HG03469 (cell line): ENCODE data around the gene OPTN.
"Not testable (repeated sequence)": the region's sequence is repeated elsewhere in the genome, so short reads cannot be mapped to it uniquely, and the experiment has no call there.

Experiments
- ATAC-seq: cut with Tn5 transposase; IDR thresholded peaks from one replicate; pipeline ENCODE4 v1.9.1; 2021; ENCODE audit warnings: mild to moderate bottlenecking, moderate library complexity, moderate number of reproducible peaks; ENCODE audit not compliant: unreplicated experiment

Gene OPTN

DNA sequence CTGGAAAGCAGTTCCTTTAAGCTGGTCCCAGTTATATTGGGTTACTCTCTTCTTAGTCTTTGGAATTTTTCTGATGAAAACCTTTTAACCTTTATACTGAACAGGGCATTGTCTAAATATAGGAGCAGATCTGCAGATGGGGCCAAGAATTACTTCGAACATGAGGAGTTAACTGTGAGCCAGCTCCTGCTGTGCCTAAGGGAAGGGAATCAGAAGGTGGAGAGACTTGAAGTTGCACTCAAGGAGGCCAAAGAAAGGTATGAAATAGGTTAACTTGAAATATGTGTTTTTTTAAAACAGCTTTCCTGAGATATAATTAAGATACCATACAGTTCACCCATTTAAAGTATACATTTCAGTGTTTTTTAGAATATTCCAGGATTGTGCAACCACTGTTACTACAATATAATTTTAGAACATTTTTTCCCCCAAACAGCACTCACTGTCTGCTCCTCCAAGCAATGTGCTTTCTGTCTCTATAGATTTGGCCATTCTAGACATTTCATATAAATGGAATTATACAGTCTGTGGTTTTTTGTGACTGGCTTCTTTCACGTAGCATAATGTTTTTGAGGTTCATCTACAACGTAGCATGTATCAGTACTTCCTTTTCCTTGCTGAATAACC, 18.9 kb downstream of the OPTN start:
- ATAC-seq = no peak

DNA sequence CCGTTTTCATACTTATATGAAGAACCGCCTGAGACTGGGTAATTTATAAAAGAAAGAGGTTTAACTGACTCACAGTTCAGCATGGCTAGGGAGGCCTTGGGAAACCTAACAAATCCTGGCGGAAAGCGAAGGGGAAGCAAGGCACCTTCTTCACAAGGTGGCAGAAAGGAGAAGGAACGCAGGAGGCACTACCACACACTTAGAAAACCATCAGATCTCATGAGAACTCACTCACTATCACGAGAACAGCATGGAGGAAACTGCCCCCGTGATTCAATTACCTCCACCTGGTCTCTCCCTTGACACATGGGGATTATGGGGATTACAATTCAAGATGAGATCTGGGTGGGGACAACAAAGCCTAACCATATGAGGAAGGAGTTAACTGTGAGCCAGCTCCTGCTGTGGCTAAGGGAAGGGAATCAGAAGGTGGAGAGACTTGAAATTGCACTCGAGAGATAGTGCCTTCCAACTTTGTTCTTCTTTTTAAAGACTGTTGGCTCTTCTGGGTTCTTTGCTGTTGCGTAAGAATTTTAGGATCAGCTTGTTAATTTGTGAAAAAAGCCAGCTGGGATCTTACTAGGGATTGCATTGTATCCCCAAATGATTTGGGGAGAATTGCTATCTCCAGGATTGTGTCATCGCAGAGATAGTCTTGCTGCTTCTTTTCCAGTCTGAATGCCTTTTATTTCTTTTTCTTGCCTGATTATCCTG, 21.0 kb downstream of the OPTN start:
- no peak for ATAC-seq

DNA sequence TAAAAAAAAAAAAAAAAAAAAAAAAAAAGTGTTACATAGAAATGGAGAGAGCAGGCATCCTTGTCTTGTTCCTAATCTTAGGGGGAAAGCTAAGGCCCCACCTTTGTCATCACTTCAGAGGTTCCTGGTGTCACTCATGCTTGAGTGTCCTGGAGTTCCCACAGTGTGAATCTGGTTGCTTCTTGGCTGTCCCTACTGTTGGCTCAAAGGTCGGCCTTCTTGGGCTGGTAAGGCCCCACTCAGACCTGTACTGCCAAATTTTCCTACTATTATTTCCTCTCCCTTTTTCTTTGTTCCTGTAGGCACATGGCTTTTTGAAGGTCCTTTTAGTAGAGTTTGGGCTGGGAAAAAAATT, 21.5 kb downstream of the OPTN start:
- ATAC-seq = no peak

DNA sequence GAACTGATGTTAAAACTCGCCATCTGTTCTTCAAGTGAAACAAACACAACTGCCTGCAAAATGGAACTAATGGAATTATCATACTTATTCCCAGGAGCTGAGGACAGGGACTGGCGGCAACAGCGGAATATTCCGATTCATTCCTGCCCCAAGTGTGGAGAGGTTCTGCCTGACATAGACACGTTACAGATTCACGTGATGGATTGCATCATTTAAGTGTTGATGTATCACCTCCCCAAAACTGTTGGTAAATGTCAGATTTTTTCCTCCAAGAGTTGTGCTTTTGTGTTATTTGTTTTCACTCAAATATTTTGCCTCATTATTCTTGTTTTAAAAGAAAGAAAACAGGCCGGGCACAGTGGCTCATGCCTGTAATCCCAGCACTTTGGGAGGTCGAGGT, 36.7 kb downstream of the OPTN start:
- ATAC-seq = no peak

DNA sequence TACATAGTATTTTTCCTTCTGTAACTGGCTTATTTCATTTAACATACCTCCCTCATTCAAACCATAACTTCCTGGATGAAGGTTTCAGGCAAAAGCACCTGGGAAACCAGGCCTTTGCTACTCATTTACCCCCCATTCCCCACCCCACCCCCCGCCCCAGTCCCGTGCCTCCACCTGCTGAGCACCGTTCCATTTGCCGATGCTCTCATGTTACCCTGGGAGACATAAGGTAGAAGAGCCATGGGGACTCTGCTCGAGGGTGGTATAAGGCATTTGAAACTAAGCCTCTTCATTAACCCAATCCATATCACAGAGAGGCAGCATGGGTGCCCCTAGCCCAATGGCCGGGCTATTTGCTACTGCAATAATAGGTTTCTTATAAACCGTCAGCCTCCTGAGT, 39.2 kb downstream of the OPTN start:
- ATAC-seq = no peak

DNA sequence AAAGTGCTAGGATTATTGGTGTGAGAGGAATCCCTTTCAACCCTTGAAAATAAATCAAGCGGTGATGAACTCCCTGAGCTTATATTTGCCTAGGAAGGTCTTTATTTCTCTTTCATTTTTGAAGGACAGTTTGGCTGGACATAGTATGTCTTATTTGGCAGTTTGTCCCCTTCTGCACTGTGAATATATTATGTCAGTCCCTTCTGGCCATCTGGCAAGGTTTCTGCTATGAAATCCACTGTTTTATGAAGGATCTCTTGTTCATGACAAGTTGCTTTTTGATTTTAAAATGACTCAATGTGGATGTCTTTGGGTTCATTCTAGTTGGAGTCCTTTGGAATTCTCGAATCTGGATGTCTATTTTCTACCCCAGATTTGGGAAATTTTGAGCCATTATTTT, 39.7 kb downstream of the OPTN start:
- no peak for ATAC-seq

DNA sequence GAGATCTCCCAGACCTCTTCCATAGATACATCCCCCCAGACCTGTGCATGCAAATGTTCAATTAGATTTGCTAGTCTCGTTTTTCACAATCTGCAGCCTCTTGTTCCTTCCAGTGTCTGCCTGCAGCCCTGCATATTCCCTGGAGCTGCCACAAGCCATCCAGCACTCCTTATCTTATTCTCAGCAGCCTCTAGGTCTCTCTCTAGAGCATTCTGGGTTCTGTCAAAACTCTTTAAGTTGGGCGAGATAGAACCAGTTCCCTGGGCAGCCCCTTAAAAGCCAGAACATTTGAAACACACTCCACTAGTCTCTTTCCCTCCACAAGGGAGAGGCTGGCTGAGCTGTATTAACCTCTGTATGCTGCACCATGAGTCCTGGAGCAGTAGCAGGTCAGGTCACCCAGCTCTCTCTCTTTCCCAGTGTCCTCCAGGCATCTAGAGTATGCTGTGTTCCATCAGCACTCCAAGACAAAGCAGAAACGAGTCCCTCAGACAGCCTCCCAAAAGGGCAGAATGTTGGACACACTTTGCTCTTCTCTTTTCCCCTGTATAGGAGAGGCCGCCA, 40.7 kb downstream of the OPTN start:
- no peak for ATAC-seq

DNA sequence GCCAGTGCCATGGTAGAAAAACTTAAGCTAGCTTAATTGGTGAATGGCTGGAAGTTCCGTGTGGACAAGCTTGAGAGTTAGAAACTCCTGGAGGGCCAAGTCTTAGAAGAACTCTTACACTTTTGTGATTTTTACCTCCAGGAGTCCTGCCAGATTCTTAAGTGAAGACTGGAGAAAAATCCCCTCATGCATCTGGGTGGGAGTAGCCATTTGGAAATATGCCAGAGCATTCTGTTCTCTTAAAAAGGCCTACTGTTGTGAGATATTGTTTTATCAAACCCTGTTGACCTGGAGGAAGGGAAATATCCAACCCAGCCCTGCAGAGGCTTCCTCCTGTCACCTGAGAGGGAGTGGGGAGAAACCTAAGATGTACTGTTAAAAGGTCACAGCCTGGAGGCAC, 43.8 kb downstream of the OPTN start:
- no peak for ATAC-seq

DNA sequence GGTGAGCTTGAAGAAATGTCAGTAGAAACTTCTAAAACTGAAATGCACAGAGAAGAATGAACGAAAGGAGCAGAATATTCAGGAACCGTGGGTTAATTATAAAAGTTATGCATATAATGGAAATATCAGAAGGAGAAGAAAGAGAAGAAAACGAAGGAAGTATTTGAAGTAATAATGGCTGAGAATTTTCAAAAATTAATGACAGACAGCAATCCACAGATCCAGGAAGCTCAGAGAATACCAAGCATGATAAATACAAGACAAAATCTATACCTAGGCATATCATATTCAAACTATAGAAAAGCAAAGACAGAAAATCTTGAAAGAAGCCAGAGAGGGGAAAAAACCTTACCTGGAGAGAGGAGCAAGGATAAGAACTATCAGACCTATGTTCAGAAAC, 44.9 kb downstream of the OPTN start:
- ATAC-seq = no peak

DNA sequence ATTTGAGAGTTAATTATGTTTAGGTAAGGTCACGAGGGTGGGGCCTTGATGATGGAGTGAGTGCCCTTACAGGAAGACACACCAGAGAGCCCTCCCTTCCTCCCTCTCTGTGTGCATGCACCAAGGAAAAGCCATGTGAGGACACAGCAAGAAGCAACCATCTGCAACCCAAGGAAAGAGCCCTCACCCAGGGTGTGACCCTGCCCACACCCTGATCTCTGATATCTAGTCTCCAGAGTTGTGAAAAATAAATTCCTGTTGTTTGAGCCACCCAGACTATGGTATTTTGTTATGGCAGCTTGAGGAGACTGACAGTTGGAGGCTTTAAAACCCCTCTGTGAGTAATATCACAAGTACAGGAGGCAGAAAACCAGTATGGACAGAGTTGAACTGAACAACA, 46.4 kb downstream of the OPTN start:
- ATAC-seq = no peak

DNA sequence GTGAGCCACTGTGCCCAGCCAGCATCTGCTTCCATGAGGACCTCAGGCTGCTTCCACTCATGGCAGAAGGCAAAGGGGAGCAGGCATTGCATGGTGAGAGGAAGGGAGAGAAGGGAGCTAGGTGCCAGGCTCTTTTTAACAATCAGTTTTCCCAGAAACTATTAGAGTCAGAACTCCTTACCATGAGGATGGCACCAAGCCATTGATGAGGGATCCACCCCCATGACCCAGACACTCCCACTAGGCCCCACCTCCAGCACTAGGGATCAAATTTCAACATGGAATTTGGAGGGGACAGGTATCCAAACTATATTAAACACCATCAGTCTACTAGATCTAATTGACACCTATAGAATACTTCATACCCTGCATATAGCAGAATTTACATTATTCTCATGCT, 47.2 kb downstream of the OPTN start:
- ATAC-seq = no peak

DNA sequence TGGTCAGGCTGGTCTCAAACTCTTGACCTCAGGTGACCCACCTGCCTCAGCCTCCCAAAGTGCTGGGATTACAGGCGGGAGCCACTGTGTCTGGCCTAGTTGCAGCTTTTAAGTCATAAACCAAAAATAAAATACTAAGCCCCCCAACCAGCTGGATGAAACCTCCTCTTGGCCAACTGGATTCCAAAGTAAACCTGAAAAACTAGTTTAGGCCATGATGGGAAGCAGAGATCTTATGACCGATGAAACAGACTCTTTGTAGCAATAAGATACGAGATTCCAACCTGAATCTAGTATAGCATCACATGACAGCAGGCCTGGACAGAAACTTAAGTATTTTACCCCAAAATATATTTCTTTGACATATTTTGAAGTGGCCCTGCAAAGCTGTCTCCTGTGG, 52.3 kb downstream of the OPTN start:
- no peak for ATAC-seq

DNA sequence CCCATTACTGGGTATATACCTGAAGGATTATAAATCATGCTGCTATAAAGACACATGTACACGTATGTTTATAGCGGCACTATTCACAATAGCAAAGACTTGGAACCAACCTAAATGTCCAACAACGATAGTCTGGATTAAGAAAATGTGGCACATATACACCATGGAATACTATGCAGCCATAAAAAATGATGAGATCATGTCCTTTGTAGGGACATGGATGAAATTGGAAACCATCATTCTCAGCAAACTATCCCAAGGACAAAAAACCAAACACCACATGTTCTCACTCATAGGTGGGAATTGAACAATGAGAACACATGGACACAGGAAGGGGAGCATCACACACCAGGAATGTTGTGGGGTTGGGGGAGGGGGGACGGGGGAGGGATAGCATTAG, 55.9 kb downstream of the OPTN start:
- not testable (repeated sequence) for ATAC-seq

DNA sequence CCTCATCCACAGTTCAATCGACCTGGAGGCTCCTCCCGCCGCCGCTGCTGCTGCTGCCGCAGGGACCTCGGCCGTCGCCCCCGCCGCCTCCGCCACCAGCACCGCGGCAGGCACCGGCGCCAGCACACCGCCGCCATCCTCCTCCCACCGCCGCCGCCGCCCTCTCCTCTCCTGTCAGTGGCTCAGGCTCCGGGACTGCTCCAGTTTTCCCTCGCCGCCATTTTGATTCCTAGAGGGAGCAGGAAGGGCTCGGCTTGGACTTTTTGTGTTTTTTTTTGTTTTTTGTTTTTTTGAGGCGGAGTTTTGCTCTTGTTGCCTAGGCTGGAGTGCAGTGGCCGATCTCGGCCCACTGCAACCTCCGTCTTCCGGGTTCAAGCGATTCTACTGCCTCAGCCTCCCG, 58.4 kb downstream of the OPTN start:
- no peak for ATAC-seq

DNA sequence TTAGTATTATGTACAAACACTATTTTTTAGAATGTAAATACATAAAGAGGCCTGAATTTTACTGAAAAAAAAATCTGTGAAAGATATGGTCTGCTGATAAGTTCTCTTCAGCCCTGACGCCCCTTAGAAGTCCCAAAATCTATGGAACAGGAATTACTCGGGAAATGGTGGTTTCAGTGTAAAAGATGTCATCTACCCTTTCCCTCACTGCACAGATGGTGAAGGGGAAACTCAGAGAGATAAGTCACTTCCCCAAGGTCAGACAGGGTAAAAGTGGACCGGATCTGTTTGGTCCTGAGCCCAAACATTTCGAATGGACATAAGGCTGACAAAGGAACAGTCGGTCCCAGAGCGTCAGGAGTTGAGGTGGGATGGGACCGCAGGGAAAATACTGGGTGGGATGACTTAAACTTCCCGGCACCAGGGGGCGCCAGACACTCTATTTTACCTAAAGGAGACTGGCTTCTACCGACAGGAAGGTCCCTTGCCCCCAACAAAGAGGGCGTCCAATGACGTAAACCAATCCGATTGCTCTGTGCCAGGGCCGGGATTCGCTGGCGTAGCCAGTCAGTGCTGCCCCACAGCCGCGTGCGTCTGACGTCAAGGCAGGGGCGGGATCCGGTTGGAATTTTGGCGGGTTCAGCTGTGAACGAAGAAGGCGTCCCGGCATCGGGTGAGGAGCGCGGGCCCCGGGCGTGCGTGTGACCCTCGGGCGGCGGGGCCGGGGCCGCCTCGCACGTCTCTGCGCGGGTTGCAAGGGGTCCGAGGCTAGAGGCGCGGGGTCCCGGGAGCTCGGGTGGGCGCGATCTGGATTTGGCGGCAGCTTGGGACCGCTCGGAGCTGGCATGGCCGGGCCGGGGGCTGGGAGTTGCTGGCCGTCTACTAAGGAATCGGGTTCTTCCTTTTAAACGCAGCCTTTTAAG, 61.2 kb downstream of the OPTN start, which contains the start of gene MCM10:
Gene MCM10, plus strand, starts transcription at position 625 of the 923 bp plus-strand sequence. CDS start 2,645 bp downstream, outside the sequence.
- ATAC-seq = peak; percentile 97

DNA sequence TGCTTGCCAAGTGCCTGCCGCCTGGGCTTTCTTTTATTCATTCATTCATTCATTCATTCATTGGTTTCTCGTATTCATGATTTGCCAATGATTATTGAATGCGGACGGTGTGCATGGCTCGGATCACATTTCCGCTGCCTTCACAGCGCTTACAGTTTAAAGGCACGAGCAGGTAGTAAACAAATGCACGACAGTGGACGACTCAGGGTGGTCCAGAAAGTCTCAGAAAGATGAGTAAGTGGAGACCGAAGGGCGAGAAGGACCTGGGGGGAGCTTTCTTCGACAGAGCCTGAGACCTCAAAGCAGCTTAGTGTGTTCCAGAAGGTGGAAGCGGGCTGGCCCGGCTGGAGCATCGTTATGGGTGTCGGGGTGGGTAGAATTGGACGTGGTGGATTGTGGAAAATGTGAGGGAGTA, 61.9 kb downstream of the OPTN start:
- ATAC-seq = no peak

DNA sequence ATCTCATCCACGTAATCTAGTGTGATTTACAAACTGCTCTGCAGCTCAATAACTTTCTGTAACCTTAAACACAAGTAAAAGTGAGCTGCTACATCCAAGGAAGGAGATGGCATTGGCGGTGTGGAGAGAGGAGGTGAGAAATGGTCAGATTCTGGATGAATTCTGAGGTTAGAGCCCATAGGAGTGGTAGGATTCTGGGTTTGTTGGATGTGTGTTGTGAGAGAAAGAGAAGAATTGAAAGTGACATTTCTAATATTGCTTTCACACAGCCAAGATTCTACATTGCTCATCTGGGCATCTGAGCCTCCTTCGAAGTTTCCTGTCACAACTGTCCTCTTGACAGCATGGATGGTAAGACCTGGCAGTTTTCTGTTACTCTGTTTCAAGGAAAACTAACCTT, 63.9 kb downstream of the OPTN start:
- no peak for ATAC-seq

DNA sequence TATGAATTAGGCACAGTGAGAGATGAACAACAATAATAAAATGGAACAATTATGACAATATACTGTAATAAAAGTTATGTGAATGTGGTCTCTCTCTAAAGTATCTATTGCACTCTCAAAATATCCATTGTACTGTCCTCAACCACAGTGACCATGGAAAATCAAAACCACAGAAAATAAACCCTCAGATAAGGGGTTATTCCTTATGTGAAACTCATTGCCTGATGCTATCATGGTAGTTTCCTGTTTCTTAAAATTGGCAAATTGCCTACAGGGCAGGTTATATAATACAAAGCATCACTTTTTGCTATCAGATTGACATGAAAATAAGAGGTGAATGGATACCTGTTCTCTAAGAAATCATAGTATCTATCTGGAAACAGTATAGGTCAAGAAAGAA, 65.2 kb downstream of the OPTN start:
- ATAC-seq = no peak

DNA sequence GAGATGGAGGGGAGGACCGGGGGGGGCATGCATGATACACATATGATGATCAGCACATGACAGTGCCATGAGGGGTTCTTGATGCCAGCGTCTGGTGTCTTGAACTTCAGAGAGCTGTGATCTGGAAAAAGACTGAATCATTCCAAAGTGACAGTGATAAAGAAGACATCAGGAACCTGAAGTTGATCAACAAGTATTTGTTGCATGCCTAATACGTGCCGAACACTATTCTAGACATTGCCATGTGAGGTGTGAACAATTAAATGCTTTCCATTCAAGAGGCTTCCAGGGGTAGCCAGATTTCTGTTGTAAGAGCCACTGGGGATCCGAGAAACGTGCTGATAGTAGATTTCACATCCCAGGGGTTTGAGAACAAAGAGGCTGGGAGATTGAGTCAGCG, 67.6 kb downstream of the OPTN start:
- no peak for ATAC-seq

DNA sequence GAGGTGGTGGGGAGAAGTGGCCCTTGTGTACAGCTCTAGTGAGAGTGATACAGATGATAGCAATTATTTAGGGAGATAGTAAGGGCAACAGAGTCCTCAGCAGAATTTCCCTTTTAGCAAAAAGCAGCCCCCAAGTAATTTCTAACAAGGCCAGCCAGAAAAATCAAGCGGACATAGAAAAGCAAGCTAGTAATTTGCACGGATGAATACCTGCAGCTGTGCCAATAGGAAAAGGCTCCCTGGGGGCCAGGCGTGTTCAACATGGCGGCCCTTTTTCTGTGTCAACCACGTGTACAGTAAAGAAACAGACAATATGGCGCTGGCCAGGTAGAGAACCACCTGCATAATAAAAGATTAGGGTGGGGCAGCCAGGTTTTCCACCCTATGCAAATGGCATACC, 68.8 kb downstream of the OPTN start:
- ATAC-seq = no peak

DNA sequence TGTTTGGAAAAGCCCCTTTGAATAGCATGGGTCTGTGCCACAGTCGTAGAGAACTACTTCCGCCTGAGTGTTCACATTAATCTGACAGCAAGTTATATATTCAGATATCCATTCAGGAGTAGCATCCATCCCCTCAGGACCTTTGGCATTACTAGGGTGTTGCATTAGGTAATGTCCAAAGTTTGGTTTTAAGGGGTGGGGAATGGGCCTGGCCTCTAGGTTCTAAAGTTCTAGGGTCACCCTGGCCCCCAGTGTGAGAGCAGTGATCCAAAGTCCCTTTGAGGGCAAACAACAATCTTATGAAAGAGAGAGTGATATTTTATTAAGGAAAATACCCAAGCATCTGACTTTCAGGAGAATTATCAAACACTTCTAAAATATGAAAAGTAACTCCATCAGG, 73.7 kb downstream of the OPTN start:
- no peak for ATAC-seq
